Skin epidermis (tissue), 12 donors: ENCODE data around the gene SELENOI.
"Not testable (repeated sequence)": the region's sequence is repeated elsewhere in the genome, so short reads cannot be mapped to it uniquely, and the experiment has no call there.

Experiments used
- H3K27ac ChIP-seq, 21 experiments: fragments of 200-600 bp; sonication (generic) in 11 of 21; one replicate each; pipeline ENCODE4 v1.5.0; 2020; ENCODE audit warnings: mild to moderate bottlenecking in 3 of 21, inconsistent platforms in 2 of 21, moderate library complexity in 2 of 21
- H3K4me3 ChIP-seq, 7 experiments: fragments of 200-600 bp; sonication (generic) in 2 of 7; one replicate each; pipeline ENCODE4 v1.5.0; 2020; ENCODE audit warnings: inconsistent platforms in 2 of 7, mild to moderate bottlenecking in 2 of 7, moderate library complexity in 1 of 7

The SELENOI gene

GRCh38 chr2:26345545-26346453 lies at the start of gene SELENOI:
SELENOI (plus strand) TSS chr2:26346143; CDS start chr2:26346233, 90 bp downstream.
- H3K4me3 ChIP-seq: peak within 1 kb of the TSS; percentile 78 to 99 (median 97)
- peak within 1 kb of the TSS; percentile 63 to 96 (median 92) for H3K27ac ChIP-seq

- Histone ChIP-seq H3K4me3 (no peak overlapping the region), H3K27ac (no peak overlapping the region)
Observed at GRCh38 chr2:26297061-26297460, 48.9 kb upstream of the SELENOI start.

GRCh38 chr2:26298286-26298637 lies 47.7 kb upstream of the SELENOI start:
- H3K4me3 ChIP-seq: peak overlapping the region; percentile 33 to 53 (median 40)
- H3K27ac ChIP-seq: peak overlapping the region in 17 of 21 experiments; percentile 67 to 89 (median 84)

GRCh38 chr2:26298638-26299393 lies 47.1 kb upstream of the SELENOI start:
- Histone ChIP-seq H3K4me3 (peak overlapping the region; percentile 33 to 53 (median 40)), H3K27ac (peak overlapping the region in 20 of 21 experiments; percentile 57 to 89 (median 84))

GRCh38 chr2:26299471-26300101 lies 46.4 kb upstream of the SELENOI start:
- Histone ChIP-seq H3K4me3 (peak overlapping the region; percentile 33 to 53 (median 40)), H3K27ac (peak overlapping the region; percentile 47 to 89 (median 83))

GRCh38 chr2:26300234-26300925 lies 45.6 kb upstream of the SELENOI start:
- peak overlapping the region in 6 of 7 experiments; percentile 33 to 53 (median 45) for H3K4me3 ChIP-seq
- peak overlapping the region in 20 of 21 experiments; percentile 57 to 89 (median 84) for H3K27ac ChIP-seq

GRCh38 chr2:26302846-26303245 lies 43.1 kb upstream of the SELENOI start:
- H3K27ac ChIP-seq: peak overlapping the region in 2 of 21 experiments; percentile 11 to 44
- H3K4me3 ChIP-seq: no peak overlapping the region

- H3K4me3 ChIP-seq, H3K27ac ChIP-seq: not testable (repeated sequence)
Observed at GRCh38 chr2:26305094-26305493, 40.8 kb upstream of the SELENOI start.

GRCh38 chr2:26305540-26305939 lies 40.4 kb upstream of the SELENOI start:
- Histone ChIP-seq H3K27ac (no peak overlapping the region), H3K4me3 (no peak overlapping the region)

- Histone ChIP-seq H3K27ac (no peak overlapping the region), H3K4me3 (no peak overlapping the region)
Observed at GRCh38 chr2:26309921-26310320, 36.0 kb upstream of the SELENOI start.

GRCh38 chr2:26312471-26312870 lies 33.5 kb upstream of the SELENOI start:
- Histone ChIP-seq H3K27ac (no peak overlapping the region), H3K4me3 (no peak overlapping the region)

GRCh38 chr2:26313446-26313845 lies 32.5 kb upstream of the SELENOI start:
- Histone ChIP-seq H3K4me3 (no peak overlapping the region), H3K27ac (no peak overlapping the region)

- H3K27ac ChIP-seq: no peak overlapping the region
Observed at GRCh38 chr2:26314243-26314642, 31.7 kb upstream of the SELENOI start.

GRCh38 chr2:26316041-26316440 lies 29.9 kb upstream of the SELENOI start:
- Histone ChIP-seq H3K4me3 (no peak overlapping the region), H3K27ac (no peak overlapping the region)

More at GRCh38 chr2:26314243-26314642, 31.7 kb upstream of the SELENOI start:
- no peak overlapping the region for H3K4me3 ChIP-seq

GRCh38 chr2:26316845-26317244 lies 29.1 kb upstream of the SELENOI start:
- Histone ChIP-seq H3K27ac (no peak overlapping the region), H3K4me3 (no peak overlapping the region)

GRCh38 chr2:26317377-26318105 lies 28.4 kb upstream of the SELENOI start:
- no peak overlapping the region for H3K27ac ChIP-seq
- no peak overlapping the region for H3K4me3 ChIP-seq

GRCh38 chr2:26318950-26319349 lies 27.0 kb upstream of the SELENOI start:
- no peak overlapping the region for H3K4me3 ChIP-seq
- no peak overlapping the region for H3K27ac ChIP-seq

- not testable (repeated sequence) for H3K27ac ChIP-seq
Observed at GRCh38 chr2:26324479-26324878, 21.5 kb upstream of the SELENOI start.

GRCh38 chr2:26324903-26325302 lies 21.0 kb upstream of the SELENOI start:
- H3K27ac ChIP-seq: no peak overlapping the region
- no peak overlapping the region for H3K4me3 ChIP-seq

More at GRCh38 chr2:26324479-26324878, 21.5 kb upstream of the SELENOI start:
- H3K4me3 ChIP-seq: not testable (repeated sequence)
